ENCODE results near the gene GLB1L.
"Not testable (repeated sequence)": the region's sequence is repeated elsewhere in the genome, so short reads cannot be mapped to it uniquely, and the experiment has no call there.

GLB1L gene

DNA sequence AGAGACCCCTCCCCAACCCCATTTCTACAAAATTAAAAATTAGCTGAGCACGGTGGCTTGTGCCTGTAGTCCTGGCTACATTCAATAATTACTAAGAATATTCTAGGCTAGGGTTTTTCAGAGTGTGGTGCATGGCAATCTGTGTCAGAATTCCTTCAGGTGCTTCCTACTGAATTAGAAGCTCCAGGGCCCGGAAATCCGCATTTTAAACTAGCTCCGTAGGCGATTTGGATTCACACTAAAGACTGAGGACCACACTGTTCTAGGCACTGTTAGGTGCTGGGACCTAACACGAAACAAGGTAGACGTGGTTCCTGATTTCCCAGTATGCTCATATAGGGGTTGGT lies 39.3 kb downstream of the GLB1L start:
- DNase-seq: no peak

DNA sequence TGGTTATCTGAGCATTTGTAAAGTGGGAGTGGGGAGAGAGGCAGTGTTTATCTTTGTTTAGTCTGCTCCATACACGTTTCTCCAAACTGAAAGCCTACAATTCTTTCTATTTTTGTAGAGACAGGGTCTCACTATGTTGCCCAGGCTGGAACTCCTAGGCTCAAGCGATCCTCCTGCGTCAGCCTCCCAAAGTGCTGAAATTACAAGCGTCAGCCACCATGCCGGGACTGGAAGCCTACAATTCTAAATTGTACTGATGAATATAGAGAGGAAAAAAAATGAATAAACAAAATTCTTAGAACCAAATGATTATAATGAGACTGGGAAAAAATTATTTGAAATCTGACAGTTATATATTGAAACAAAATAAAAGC lies 40.1 kb downstream of the GLB1L start:
- DNase-seq: no peak

DNA sequence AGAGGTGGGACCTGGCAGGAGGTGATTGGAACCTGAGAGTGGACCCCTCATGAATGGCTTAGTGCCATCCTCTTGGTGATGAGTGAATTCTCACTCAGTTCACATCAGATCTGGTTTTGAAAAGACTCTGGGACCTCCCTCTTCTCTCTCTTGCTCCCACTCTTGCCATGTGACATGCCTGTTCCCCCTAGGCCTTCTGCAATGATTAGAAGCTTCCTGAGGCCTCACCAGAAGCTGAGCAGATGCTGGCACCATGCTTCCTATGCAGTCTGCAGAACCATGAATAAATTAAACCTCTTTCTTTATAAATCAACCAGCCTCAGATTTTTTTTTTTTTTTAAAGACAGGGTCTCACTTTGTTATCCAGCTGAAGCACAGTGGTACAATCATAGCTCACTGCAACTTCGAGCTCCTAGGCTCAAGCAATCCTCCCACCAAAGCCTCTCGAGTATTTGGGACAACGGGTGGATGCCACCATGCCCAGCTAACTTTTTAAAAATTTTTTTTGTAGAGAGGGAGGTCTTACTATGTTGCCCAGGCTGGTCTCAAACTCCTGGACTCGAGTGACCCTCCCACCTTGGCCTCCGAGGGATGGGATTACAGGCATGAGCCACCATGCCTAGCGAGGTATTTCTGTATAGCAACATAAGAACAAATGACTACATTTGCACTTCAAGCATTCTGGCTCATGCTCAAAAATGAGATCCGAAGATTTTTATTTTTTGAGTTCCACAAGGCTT lies 40.6 kb downstream of the GLB1L start:
- DNase-seq: no peak

GRCh38 chr2:219201331-219201730 lies 43.9 kb downstream of the GLB1L start:
- not testable (repeated sequence) for DNase-seq

DNA sequence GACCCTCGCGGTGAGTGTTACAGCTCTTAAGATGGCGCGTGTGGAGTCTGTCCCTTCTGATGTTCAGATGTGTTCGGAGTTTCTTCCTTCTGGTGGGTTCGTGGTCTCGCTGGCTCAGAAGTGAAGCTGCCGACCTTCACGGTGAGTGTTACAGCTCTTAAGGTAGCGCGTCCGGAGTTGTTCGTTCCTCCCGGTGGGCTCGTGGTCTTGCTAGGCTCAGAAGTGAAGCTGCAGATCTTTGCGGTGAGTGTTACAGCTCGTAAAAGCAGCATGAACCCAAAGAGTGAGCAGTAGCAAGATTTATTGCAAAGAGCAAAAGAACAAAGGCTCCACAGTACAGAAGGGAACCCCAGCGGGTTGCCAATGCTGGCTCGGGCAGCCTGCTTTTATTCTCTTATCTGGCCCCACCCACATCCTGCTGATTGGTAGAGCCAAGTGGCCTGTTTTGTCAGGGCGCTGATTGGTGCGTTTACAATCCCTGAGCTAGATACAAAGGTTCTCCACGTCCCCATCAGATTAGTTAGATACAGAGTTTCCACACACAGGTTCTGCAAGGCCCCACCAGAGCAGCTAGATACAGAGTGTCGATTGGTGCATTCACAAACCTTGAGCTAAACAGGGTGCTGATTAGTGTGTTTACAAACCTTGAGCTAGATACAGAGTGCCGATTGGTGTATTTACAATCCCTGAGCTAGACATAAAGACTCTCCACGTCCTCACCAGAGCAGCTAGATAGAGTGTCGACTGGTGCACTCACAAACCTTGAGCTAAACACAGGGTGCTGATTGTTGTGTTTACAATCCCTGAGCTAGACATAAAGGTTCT lies 44.5 kb downstream of the GLB1L start:
- peak in 2 of 6 experiments; percentile 30 to 41 for DNase-seq

- DNase-seq: no peak
Measured at GRCh38 chr2:219199470-219200211, 45.6 kb downstream of the GLB1L start.

DNA sequence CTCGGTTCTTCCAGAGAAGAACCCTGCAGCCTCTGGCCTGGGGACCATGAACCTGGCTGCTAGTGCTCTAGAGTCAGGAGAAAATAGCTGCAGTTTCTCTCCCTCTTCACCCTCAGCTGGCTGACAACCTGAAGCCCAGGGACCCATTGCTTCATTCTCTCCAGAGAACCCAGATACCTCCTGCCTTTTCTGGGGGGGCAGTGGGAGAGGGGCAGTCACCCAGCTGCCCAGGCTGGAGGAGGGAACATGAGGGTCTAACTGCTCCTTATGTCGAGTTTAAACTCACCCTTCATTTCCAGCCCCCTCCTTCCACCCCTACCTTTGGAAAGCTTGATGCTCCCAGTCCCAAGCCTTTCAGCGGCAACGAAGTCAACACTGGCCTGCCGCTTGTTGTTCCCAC lies 46.3 kb downstream of the GLB1L start:
- no peak for DNase-seq

DNA sequence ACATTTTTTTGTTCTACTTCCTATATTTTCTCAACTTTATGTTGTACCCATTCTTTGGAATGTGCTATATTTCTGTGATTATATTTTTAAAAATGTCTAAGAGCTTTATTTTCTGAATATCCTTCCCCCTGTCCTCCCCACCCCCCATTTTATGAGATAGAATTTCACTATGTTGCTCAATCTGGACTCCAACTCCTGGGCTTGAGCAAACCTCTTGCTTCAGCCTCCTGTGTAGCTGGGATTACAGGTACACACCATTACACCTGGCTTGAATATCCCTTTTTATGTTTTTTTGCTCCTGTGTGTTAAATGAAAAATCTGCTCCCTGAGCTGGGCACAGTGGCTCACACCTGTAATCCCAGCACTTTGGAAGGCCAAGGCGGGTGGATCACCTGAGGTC lies 47.9 kb downstream of the GLB1L start:
- no peak for DNase-seq

- no peak for DNase-seq
Measured at GRCh38 chr2:219186754-219187456, 58.3 kb downstream of the GLB1L start.
